ENCODE data around the gene MEIOB.

DNA sequence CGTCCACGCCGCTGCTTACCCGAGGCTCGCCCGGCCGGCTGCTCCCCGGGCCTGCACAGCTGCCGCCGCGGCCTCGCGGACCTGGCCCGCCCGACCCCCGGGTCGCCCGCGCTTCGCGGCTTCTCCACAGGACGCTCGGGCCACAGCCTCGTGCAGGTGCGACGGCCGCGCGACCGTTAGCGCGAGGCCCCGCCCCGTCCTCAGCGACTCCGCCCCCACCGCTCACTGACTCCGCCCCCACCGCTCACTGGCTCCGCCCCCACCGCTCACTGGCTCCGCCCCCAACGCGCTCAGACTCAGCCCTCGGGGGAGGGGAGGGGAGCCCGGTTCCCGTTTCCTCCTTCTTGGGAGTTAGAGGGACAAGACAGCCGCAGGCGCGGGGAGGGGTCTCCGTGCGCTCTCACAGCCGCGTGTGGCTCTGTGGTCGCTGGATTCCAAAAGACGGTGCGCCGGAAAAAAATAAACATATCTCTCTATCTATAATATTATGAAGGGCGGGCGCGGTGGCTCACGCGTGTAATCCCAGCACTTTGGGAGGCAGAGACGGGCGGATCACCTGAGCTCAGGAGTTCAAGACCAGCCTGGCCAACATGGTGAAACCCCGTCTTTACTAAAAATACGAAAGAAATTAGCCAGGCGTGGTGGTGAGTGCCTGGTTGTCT, at the start of gene MEIOB:
- TF ChIP-seq EZH2 (IDR thresholded peaks at IDR 0.05; ENCODE audit: insufficient read depth, poor library complexity, severe bottlenecking), result no peak
- TF ChIP-seq EZH2phosphoT487 (IDR thresholded peaks at IDR 0.05; ENCODE audit: insufficient read depth, low read depth), result no peak
